Parathyroid adenoma (tissue), 2 donors: ENCODE measurements around the gene OR2AG1.

Experiments used
- H2AFZ ChIP-seq: fragments of 300-600 bp; sonication (generic); one replicate; pipeline ENCODE4 v1.7.0; 2017; ENCODE audit warnings: antibody characterized with exemption, mild to moderate bottlenecking
- H3K27ac ChIP-seq: fragments of 300-600 bp; sonication (generic); one replicate; pipeline ENCODE4 v1.7.0; 2017
- H3K27me3 ChIP-seq: fragments of 300-600 bp; sonication (generic); one replicate; pipeline ENCODE4 v1.7.0; 2017; ENCODE audit warnings: low read length; ENCODE audit not compliant: control insufficient read depth, insufficient read depth
- H3K36me3 ChIP-seq: fragments of 300-600 bp; sonication (generic); one replicate; pipeline ENCODE4 v1.7.0; 2017; ENCODE audit warnings: low read length; ENCODE audit not compliant: control insufficient read depth, insufficient read depth
- H3K4me1 ChIP-seq: fragments of 300-600 bp; sonication (generic); one replicate; pipeline ENCODE4 v1.7.0; 2017; ENCODE audit warnings: control low read depth
- H3K4me2 ChIP-seq: fragments of 300-600 bp; sonication (generic); one replicate; pipeline ENCODE4 v1.7.0; 2017; ENCODE audit warnings: low read length
- H3K4me3 ChIP-seq: fragments of 300-600 bp; sonication (generic); one replicate; pipeline ENCODE4 v1.7.0; 2017; ENCODE audit warnings: low read depth, low read length
- H3K79me2 ChIP-seq: fragments of 300-600 bp; sonication (generic); one replicate; pipeline ENCODE4 v1.7.0; 2017; ENCODE audit warnings: control low read depth
- H3K9ac ChIP-seq: fragments of 300-600 bp; sonication (generic); one replicate; pipeline ENCODE4 v1.7.0; 2017; ENCODE audit warnings: mild to moderate bottlenecking
- H3K9me3 ChIP-seq: fragments of 300-600 bp; sonication (generic); one replicate; pipeline ENCODE4 v1.7.0; 2017; ENCODE audit warnings: low read length; ENCODE audit not compliant: control insufficient read depth
- CTCF ChIP-seq: fragments of 300-600 bp; sonication (generic); IDR thresholded peaks from one replicate; pipeline ENCODE4 v1.7.0; 2017; ENCODE audit warnings: antibody characterized with exemption, mild to moderate bottlenecking
- donor health status: primary hyperparathyroidism.

OR2AG1 gene

GRCh38 chr11:6736495-6737121, 46.2 kb upstream of the OR2AG1 start:
- Histone ChIP-seq H3K79me2 (no peaks in the 10 kb centered on the region), H3K9ac (no peak overlapping the region), H3K4me2 (no peak overlapping the region), H3K4me3 (no peak overlapping the region), H3K9me3 (no peaks in the 10 kb centered on the region), H3K27ac (no peak overlapping the region), H3K4me1 (no peaks in the 10 kb centered on the region), H3K27me3 (no peaks in the 10 kb centered on the region), H3K36me3 (no peaks in the 10 kb centered on the region), H2AFZ (no peak overlapping the region)
- TF ChIP-seq CTCF = no peak

GRCh38 chr11:6737872-6738466, 44.9 kb upstream of the OR2AG1 start:
- TF ChIP-seq CTCF = peak; percentile 37
- Histone ChIP-seq H3K4me2 (no peak overlapping the region), H3K27ac (no peak overlapping the region), H3K27me3 (no peaks in the 10 kb centered on the region), H2AFZ (no peak overlapping the region), H3K4me1 (no peaks in the 10 kb centered on the region), H3K4me3 (no peak overlapping the region), H3K9me3 (no peaks in the 10 kb centered on the region), H3K36me3 (no peaks in the 10 kb centered on the region), H3K9ac (no peak overlapping the region), H3K79me2 (no peaks in the 10 kb centered on the region)

GRCh38 chr11:6738590-6738989, 44.2 kb upstream of the OR2AG1 start:
- no peaks in the 10 kb centered on the region for H3K27me3 ChIP-seq
- H3K9me3 ChIP-seq = no peaks in the 10 kb centered on the region
- no peak overlapping the region for H3K4me2 ChIP-seq
- no peaks in the 10 kb centered on the region for H3K36me3 ChIP-seq
- no peak overlapping the region for H2AFZ ChIP-seq
- H3K4me1 ChIP-seq = no peaks in the 10 kb centered on the region
- H3K27ac ChIP-seq = no peak overlapping the region
- H3K79me2 ChIP-seq = no peaks in the 10 kb centered on the region
- TF ChIP-seq CTCF = no peak
- H3K9ac ChIP-seq = no peak overlapping the region
- no peak overlapping the region for H3K4me3 ChIP-seq

- Histone ChIP-seq H3K4me3 (no peak overlapping the region), H3K27ac (no peak overlapping the region), H3K9me3 (no peaks in the 10 kb centered on the region), H3K27me3 (no peaks in the 10 kb centered on the region), H3K79me2 (no peaks in the 10 kb centered on the region), H3K4me2 (no peak overlapping the region), H2AFZ (no peak overlapping the region), H3K9ac (no peak overlapping the region), H3K36me3 (no peaks in the 10 kb centered on the region), H3K4me1 (no peaks in the 10 kb centered on the region)
- no peak for TF ChIP-seq CTCF
Measured at GRCh38 chr11:6742260-6742659, 40.6 kb upstream of the OR2AG1 start.

- peak overlapping the region; percentile 38 for H3K27ac ChIP-seq
- H3K36me3 ChIP-seq = no peaks in the 10 kb centered on the region
- H3K4me2 ChIP-seq = no peak overlapping the region
- H2AFZ ChIP-seq = no peak overlapping the region
- TF ChIP-seq CTCF = no peak
- H3K4me3 ChIP-seq = no peak overlapping the region
- no peak overlapping the region for H3K9ac ChIP-seq
- H3K27me3 ChIP-seq = no peaks in the 10 kb centered on the region
- no peaks in the 10 kb centered on the region for H3K4me1 ChIP-seq
- H3K9me3 ChIP-seq = no peaks in the 10 kb centered on the region
- no peaks in the 10 kb centered on the region for H3K79me2 ChIP-seq
Measured at GRCh38 chr11:6745018-6745417, 37.8 kb upstream of the OR2AG1 start.
